NCI-H146 (cell line): ENCODE measurements around the gene ALOX5.
A peak's percentile ranks its signal among the peaks of the same experiment; 100 is the strongest.
"Not testable (repeated sequence)": the region's sequence is repeated elsewhere in the genome, so short reads cannot be mapped to it uniquely, and the experiment has no call there.

Source experiments
- DNase-seq: peaks from one replicate; lab custom pipeline; 2025; lab: John Stamatoyannopoulos, UW

Gene ALOX5

GRCh38 chr10:45373576-45374349 lies at the start of gene ALOX5:
TSS of gene ALOX5 (plus strand) at chr10:45374216. CDS start at chr10:45374280, 64 bp downstream.
- DNase-seq, result peak; percentile 66

DNA sequence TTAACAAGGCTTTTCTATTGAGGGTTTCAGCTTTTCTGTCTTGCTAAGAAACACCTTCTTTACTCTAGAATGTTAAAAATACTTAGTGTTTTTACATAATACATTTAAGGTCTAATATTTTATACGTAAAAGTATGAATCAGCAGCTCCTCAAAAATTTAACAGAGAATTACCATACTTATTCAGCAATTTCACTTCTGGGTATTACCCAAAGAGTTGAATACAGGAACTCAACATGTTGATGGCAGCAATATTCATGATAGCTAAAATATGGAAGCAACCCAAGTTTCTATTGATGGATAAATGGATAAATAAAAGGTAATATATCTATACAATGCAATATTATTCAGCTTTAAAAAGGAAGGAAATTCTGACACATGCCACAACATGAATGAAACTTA lies 48.9 kb upstream of the ALOX5 start:
- DNase-seq, result no peak

DNA sequence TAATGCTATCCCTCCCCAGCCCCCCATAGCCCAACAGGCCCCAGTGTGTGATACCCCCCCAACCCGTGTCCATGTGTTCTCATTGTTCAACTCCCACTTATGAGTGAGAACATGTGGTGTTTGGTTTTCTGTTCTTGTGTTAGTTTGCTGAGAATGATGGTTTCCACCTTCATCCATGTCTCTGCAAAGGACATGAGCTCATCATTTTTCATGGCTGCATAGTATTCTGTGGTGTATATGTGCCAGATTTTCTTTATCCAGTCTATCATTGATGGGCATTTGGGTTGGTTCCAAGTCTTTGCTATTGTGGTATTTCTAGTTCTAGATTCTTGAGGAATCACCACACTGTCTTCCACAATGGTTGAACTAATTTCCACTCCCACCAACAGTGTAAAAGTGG lies 47.2 kb upstream of the ALOX5 start:
- not testable (repeated sequence) for DNase-seq

DNA sequence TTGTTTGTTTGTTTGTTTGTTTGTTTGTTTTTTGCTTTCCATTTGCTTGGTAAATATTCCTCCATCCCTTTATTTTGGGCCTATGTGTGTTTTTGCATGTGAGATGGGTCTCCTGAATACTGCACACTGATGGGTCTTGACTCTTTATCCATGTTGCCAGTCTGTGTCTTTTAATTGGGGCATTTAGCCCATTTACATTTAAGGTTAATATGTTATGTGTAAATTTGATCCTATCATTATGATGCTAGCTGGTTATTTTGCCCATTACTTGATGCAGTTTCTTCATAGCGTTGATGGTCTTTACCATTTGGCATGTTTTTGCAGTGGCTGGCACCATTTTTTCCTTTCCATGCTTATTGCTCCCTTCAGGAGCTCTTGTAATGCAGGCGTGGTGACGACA lies 42.2 kb upstream of the ALOX5 start:
- not testable (repeated sequence) for DNase-seq

DNA sequence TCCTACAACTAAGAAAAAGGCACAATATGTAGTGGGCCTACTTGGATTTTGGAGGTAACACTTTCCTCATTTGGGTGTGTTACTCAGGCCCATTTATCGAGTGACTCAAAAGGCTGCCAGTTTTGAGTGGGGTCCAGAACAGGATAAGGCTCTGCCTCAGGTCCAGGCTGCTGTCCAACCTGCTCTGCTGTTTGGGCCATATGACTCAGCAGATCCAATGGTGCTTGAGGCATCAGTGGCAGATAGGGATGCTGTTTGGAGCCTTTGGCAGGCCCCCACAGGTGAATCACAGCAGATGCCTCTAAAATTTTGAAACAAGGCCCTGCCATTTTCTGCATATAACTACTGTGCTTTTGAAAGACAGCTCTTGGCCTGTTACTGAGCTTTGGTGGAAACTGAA lies 34.1 kb upstream of the ALOX5 start:
- no peak for DNase-seq

GRCh38 chr10:45340420-45340819 lies 33.6 kb upstream of the ALOX5 start:
- DNase-seq, result not testable (repeated sequence)

- not testable (repeated sequence) for DNase-seq
These were observed 27.2 kb upstream of the ALOX5 start for GRCh38 chr10:45346652-45347335.

DNA sequence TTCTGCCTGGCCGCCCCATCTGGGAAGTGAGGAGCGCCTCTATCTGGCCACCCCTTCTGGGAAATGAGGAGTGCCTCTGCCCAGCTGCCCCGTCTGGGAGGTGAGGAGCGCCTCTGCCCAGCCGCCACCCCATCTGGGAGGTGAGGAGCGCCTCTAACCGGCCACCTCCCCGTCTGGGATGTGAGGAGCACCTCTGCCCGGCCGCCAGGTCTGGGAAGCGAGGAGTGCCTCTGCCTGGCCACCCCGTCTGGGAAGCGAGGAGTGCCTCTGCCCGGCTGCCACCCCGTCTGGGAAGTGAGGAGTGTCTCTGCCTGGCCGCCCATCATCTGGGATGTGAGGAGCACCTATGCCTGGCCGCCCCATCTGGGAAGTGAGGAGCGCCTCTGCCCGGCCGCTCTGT lies 26.6 kb upstream of the ALOX5 start:
- not testable (repeated sequence) for DNase-seq

- DNase-seq, result not testable (repeated sequence)
These were observed 25.7 kb upstream of the ALOX5 start for GRCh38 chr10:45348196-45348765.

- DNase-seq, result no peak
These were observed 20.8 kb upstream of the ALOX5 start for GRCh38 chr10:45353186-45353585.

GRCh38 chr10:45354261-45354660 lies 19.8 kb upstream of the ALOX5 start:
- no peak for DNase-seq

GRCh38 chr10:45355494-45355893 lies 18.5 kb upstream of the ALOX5 start:
- no peak for DNase-seq

DNA sequence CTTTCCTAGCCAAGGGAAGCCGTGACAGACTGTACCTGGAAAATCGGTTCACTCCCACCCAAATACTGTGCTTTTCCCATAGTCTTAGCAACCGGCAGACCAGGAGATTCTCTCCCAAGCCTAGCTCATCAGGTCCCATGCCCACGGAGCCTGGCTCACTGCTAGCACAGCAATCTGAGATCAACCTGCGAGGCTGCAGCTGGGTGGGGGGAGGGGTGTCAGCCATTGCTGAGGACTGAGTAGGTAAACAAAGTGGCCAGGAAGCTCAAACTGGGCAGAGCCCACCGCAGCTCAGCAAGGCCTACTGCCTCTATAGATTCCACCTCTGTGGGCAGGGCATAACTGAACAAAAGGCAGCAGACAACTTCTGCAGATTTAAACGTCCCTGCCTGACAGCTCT lies 15.1 kb upstream of the ALOX5 start:
- not testable (repeated sequence) for DNase-seq

- DNase-seq, result not testable (repeated sequence)
These were observed 11.8 kb upstream of the ALOX5 start for GRCh38 chr10:45361983-45362799.

- DNase-seq, result not testable (repeated sequence)
These were observed 6.4 kb upstream of the ALOX5 start for GRCh38 chr10:45367643-45368042.

DNA sequence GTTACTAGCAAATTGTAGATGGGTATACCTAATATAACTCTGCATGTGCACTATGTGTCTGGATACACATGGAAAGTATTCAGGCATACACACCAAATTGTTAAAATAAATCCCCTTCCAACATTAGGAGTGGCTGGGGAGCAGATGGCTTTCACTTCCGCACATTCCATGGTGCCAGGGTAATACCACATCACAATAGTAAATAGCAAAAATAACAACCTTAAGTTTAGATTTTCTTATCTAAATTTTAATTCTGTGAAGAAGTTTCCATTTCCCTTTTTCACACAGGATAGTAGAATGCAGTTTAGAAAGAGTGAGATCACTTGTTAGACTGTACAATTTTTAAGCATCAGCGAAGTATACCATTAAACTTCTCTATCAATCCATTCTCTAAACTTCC lies 5.8 kb upstream of the ALOX5 start:
- no peak for DNase-seq

DNA sequence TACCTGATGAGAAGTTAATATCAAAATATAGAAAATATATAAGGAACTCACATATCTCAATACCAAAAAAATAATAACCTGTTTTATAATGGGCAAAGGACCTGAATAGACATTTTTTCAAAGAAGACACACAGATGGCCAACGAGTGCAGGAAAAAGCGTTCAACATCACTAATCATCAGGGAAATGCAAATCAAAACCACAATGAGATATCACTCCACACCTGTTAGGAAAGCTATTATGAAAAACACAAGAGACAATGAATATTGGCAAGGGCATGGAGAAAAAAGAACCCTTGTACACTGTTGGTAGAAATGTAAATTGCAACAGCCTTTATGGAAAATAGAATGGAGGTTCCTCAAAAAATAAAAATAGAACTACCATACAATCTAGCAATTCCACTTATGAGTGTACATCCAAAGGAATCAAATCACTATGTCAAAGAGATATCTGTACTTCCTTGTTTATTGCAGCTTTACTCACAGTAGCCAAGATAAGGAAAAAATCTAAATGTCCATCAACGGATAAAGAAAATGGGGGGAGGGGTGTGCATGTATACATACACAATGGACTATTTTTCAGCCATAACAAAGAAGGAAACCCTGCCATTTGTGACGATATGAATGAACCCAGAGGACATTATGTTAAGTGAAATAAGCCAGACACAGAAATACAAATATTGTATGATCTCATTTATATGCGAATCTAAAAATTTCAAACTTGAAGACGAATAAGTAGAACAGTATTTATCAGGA lies 3.6 kb upstream of the ALOX5 start:
- DNase-seq, result no peak

DNA sequence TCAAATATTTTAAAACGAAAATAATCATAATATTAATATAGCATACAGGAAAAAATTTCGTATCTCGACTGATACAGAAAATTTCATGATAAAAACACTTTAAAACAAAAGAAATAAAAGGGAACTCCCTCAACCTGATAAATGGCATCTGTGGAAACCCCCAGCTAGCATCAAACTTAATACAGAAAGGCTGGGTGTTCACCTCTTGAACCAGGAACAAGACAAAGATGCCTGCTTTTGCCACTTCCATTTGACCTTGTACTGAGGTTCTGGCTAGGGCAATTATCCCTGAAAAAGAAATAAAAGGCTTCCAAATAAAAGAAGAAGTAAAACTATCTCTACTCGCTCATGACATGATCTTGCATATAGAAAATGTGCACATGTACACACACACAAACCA lies 2.5 kb upstream of the ALOX5 start:
- no peak for DNase-seq

DNA sequence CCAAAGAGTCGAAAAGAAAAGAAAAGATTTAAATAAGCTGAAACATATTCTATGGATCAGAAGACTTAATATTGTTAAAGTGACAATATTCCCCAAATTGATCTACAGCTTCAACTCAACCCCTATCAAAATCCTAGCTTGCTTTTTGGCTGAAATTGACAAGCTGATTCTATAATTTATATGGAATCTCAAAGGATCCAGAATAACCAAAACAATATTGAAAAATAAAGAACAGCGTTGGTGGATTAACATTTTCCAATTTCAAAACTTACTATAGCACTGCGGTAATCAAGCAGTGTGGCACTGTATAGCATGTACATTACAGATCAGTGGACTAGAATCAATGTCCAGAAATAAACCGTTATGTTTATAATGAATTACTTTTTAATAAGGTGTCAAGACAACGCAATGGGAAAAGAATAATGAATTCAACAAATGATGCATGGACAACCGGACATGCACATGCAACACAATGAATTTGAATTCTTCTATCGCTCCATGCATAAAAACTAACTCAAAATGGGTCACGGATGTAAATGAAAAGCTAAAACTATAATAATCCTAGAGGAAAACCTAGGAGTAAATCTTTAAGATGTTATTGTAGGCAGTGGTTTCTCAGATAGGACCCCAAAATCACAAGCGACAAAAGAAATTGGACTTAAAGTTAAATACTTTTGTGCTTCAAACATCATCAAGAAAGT lies 1.6 kb upstream of the ALOX5 start:
- DNase-seq, result no peak

GRCh38 chr10:45373003-45373575 lies 927 bp upstream of the ALOX5 start:
- DNase-seq, result peak; percentile 8
